COLO829 (cell line): Measurements from ENCODE around the gene FLT3LG.

ENCODE experiments used
- DNase-seq: peaks from one replicate; pipeline ENCODE4 v3.0.0; 2012; ENCODE audit warnings: low spot score

FLT3LG gene

DNA sequence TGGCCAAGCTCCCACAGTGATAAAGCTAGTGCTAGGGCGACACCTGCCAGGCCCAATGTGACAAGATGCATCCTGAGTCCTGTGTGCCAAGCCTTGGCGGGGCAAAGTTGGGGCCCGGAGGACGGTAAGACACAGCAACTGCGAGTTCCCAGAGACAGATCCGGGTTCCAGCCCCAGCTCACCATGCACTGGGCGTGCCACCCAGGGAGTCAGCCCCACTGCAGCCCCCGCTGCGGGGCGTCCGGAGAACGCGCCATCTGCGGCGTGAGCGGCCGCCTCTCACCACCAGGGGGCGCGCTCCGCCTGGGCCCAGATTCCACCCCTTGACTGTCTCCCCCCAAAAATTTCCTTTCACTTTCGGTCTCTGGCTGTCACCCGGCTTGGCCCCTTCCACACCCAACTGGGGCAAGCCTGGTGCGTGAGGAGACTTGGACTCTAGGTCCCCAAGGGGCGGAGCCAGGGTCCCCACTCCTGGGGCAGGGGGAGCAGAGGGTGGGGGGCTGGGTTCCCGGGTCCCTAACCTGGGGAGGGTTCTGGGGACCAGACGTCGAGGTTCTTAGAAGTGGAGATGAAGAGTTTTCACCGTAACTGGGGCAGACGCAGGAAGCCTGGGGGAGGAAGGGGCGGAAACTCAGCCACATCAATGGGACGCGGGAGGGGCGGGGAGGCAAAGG is at the start of gene FLT3LG:
TSS of gene FLT3LG (plus strand) at position 348 of the 674 bp plus-strand sequence. CDS start 425 bp downstream, outside the sequence.
- DNase-seq = peak; percentile 78

GRCh38 chr19:49425178-49425577 is 48.8 kb upstream of the FLT3LG start, which contains the start of gene GFY:
Gene GFY (plus strand): TSS chr19:49425388. CDS start chr19:49426431, 1,043 bp downstream.
- DNase-seq = no peak

DNA sequence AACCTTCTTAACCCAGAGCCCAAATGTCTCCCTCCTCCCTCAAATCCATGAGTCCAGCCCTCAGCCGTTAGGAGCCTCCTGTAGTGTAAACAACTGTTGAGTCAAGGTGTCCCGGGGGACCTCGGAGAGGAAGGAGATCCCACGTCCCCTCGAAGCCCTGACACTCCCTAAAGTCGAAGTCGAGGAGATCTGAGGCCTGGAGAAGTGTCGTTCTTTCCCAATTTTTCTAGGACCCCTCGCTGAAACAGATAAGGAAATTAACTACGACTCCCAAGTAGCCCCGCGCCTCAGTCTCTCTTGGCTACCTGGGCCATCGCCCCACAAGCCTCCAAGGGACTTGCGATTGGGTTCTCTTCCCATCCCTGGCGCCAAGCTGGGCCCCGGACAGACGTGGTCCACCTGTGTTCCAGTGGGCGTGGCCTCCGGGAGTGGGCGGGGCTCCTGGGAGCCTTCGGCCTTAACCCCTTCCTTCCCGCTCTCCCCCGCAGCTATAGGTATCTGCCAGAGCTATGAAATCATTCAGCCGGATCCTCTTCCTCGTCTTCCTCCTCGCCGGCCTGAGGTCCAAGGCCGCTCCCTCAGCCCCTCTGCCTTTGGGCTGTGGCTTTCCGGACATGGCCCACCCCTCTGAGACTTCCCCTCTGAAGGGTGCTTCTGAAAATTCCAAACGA is 48.0 kb upstream of the FLT3LG start:
- DNase-seq = no peak

DNA sequence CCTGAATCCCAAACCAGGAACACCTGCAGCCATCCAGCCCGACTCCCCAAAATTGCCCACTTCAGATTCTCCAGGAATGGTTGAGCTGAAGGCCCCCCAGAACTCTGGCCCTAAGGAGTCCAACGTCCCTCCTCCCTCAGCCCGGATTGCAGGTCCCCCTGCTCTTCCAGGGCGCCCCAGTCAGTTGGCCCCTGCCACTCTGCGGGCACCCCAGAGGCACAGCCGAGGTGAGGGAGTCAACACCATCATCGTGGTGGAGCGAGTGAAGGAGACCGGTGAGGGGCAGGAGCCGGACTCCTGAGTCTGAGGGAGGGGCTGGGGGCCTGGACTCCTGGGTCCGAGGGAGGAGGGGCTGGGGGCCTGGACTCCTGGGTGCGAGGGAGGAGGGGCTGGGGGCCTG is 46.7 kb upstream of the FLT3LG start:
- no peak for DNase-seq

DNA sequence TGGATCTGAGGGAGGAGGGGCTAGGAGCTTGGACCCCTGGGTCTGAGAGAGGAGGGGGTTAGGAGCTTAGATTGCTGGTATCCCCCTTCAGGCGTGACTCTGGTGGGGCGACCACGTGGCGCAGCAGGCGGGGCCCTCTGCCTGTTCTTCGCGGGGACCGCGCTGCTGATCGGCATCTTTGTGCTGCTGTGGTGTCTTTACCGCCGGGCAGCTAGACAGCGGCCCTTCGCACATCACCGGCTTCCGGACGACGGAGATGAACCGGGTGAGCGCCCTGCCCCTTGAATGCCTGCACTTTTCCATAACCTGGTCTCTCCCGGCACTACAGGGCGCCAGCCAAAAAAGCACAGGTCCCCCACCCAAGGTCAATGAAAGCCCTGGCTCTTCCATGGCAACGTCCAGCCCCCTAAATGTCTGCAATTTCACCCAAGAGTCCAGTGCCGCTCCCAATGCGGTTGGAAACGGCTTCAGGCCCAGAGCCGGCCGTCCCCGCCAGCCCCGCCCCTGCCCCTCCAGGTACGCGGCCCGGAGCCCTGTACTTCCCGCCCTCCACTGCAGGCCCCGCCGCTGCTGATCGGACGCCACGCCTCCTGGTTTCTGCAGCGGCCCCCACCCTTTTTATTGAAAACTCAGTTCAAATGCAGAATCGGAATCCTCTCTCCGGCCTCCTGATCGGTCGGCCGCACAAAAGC is 46.0 kb upstream of the FLT3LG start:
- no peak for DNase-seq

- DNase-seq = no peak
Observed at GRCh38 chr19:49428547-49429451, 45.2 kb upstream of the FLT3LG start.

DNA sequence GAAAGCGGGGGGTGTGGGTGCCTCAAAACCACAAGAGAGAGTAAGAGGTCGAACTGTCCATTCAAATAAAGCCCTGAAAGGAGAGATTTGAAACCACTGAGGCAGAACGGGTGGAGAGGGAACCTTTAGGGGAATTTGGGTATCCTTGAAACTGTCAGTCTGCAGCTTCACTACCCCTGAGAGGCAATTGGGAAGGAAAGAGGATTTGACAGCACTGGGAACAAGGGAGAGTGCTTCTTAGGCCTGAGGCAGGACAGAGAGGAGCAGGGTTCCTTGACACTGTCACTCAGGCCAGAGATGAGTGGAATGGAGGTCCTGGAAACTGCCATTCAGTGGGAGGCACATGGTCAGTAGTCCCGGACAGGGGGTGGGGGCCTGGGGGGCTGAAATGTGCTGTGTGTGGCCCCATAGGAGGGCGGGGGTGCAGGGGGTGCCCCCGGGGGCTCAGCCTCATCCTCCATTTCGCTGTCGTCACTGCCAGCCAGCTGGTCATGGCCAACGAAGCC is 43.8 kb upstream of the FLT3LG start:
- no peak for DNase-seq

DNA sequence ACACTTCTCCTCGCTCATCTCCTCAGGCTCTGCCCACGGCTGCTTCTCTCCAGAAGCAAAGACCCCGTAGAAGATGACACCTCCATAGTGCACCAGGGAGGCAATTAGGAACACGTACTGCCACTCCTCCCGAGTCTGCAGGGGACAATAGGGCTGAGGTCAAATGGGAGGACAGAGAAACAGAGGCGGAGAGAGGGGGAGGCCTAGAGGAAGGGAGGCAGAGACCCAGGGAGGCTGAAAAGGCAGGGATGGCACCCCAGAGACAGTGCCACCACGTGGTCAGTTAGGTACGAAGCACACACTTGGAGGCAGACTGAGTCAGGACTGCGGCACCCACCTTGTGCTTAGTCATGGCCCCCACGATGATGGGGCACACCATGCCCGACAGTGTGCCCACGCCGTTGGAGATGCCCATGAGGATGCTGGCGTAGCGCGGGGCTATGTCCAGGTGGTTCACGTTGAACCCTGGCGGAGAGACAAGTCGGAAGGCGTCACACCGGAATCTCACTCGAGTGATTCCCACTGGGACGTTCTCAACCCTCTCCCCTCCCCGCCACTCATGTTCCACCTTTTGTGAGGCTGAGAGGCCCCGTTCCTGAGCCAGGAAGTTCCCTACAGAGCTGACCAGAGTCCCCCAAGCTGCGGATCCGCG is 43.2 kb upstream of the FLT3LG start:
- DNase-seq = no peak

- DNase-seq = no peak
Observed at GRCh38 chr19:49431330-49431749, 42.7 kb upstream of the FLT3LG start.

- DNase-seq = no peak
Observed at GRCh38 chr19:49432141-49433073, 41.6 kb upstream of the FLT3LG start.

DNA sequence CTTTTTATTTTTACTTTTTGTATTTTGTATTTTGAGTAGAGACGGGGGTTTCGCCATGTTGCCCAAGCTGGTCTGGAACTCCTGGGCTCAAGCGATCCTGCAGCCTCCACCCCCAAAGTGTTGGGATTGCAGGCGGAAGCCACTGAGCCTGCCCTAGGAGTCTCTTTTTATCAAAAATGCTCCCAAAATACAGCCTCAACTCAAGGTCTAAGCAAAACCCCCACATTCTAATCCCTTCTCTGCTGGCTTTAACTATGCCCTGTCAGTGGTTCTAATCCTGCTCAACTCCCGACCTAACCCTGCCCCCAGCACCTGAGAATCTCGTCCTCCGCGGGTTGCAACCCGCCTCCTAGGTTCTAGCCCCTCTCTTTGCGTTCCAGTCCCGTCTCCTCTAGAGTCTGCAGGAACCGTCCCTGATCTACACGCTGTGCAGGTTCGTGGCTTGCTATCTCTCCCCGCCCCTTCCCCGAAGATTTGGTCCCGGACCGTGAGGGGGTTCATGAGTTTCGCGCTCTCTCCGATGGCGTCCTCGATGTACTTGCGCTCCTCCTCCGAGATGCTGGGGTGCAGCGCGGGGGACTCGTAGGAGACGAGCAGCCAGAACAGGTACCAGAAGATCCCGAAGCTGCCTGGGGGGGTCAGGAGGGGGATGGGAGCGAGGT is 40.6 kb upstream of the FLT3LG start:
- no peak for DNase-seq

DNA sequence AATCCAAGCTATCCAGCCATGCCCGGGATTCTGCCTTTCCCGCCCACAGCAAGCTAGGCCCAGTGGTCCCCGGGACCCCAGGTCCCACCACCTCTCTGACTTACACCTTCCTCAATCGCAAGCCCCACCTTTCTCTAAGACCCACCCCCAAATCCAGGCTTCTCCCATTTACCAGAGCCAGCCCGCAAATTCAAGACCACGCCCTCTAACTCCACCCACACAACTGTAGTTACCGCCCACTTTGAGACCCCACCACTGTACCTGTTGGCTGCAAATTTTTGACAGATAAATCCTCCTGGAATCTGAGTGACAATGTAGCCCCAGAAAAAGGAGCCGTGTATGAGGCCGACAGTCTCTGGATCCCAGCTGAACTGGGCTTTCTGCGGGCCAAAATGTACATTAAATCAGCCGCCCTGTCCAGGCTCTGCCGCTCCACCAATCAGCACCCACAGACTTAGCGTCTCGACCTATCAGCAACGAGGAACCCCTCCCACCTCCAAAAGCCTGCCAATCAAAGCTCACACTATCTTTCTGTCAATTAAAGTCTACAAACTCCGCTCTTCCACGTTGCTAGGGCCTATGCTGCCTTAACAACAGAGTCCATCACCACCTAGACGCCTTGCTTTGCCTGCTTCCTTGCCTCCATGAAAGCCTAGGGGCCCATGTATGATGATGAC is 39.0 kb upstream of the FLT3LG start:
- no peak for DNase-seq

- DNase-seq = no peak
Observed at GRCh38 chr19:49435670-49436069, 38.3 kb upstream of the FLT3LG start.

- DNase-seq = no peak
Observed at GRCh38 chr19:49436381-49437017, 37.5 kb upstream of the FLT3LG start.

DNA sequence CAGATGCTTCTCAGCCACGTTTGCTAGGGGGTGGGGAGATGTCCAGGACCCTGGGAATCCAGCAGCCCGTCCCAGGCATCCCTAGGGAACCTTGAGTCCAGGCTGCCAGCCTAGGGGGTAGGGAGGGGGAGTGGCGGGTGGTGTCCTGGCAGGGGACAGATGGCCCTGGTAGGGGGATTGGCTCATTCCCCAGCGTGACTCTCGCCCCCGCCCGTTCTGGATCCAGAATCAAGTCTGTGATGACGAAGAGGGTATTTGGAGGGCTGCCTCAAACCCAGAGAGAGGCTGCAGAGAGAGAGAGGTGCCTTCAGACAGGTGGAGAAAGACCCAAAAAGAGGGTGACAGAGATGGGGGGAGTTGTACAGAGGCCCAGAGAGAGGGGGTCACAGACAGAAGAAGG is 36.8 kb upstream of the FLT3LG start:
- DNase-seq = no peak

- no peak for DNase-seq
Observed at GRCh38 chr19:49438261-49438660, 35.8 kb upstream of the FLT3LG start.

- DNase-seq = no peak
Observed at GRCh38 chr19:49439836-49440235, 34.2 kb upstream of the FLT3LG start.

GRCh38 chr19:49440439-49441209 is 33.4 kb upstream of the FLT3LG start:
- no peak for DNase-seq
